ENCODE measurements around the gene PIKFYVE. TPM values are rescaled to one million over a fixed set of nuclear protein-coding genes. Genes with fewer than 3 reads are reported as not detected.

Gene PIKFYVE
- total RNA-seq, 1 donor from 2014 or later: 37.4 TPM

GRCh38 chr2:208254118-208254870 is 11.8 kb upstream of the PIKFYVE start:
- intact Hi-C loops (cut with micrococcal nuclease): loop anchor here (1.0 to 10.0 kb wide), 12 partner anchors 12 to 1979 kb away; partner anchors contain the start of genes CCNYL1, FASTKD2, MDH1B and METTL21A

- intact Hi-C loops (cut with micrococcal nuclease): loop anchor here (1.0 to 10.0 kb wide), 13 partner anchors 11 to 1980 kb away; partner anchors contain the start of genes CCNYL1, FASTKD2, MDH1B and METTL21A
Measured at GRCh38 chr2:208254871-208255556, 11.0 kb upstream of the PIKFYVE start, which contains the start of gene IDH1. Gene IDH1, minus strand, starts transcription at chr2:208255071. Its CDS starts 3,520 bp downstream, at chr2:208251551.

GRCh38 chr2:208255557-208256106 is 10.4 kb upstream of the PIKFYVE start:
- intact Hi-C loops (cut with micrococcal nuclease): loop anchor here (1.0 to 10.0 kb wide), 6 partner anchors 545 to 1981 kb away; partner anchors contain the start of genes CCNYL1, RPE and ZDBF2

- intact Hi-C loops (cut with micrococcal nuclease): loop anchor here (10.0 kb wide), 1 partner anchor 1981 kb away; the partner anchor contains the start of gene ZDBF2
Measured at GRCh38 chr2:208256192-208256782, 9.8 kb upstream of the PIKFYVE start.

- intact Hi-C loops (cut with micrococcal nuclease): loop anchor here (10.0 kb wide), 1 partner anchor 1982 kb away; the partner anchor contains the start of gene ZDBF2
Measured at GRCh38 chr2:208256849-208257813, 8.9 kb upstream of the PIKFYVE start.

GRCh38 chr2:208265371-208265800 is 669 bp upstream of the PIKFYVE start:
- intact Hi-C loops (cut with micrococcal nuclease): loop anchor here (5.0 to 10.0 kb wide), 5 partner anchors 498 to 1408 kb away; partner anchors contain the start of genes CREB1, FZD5, KLF7 and MAP2

- intact Hi-C loops (cut with micrococcal nuclease): loop anchor here (1.0 to 10.0 kb wide), 13 partner anchors 12 to 1736 kb away; partner anchors contain the start of genes CCNYL1, CREB1, FASTKD2 and FZD5
Measured at GRCh38 chr2:208266553-208266893, 468 bp downstream of the PIKFYVE start.

- intact Hi-C loops (cut with micrococcal nuclease): loop anchor here (1.0 to 10.0 kb wide), 13 partner anchors 13 to 1736 kb away; partner anchors contain the start of genes CCNYL1, CREB1, FASTKD2 and FZD5
Measured at GRCh38 chr2:208266936-208267335, 881 bp downstream of the PIKFYVE start.

GRCh38 chr2:208267526-208267925 is 1.5 kb downstream of the PIKFYVE start:
- intact Hi-C loops (cut with micrococcal nuclease): loop anchor here (2.0 to 10.0 kb wide), 8 partner anchors 243 to 1735 kb away; partner anchors contain the start of genes CREB1, FASTKD2, FZD5 and KLF7

- intact Hi-C loops (cut with micrococcal nuclease): loop anchor here (5.0 to 10.0 kb wide), 5 partner anchors 501 to 1411 kb away; partner anchors contain the start of genes CREB1, FZD5, KLF7 and MAP2
Measured at GRCh38 chr2:208268156-208268952, 2.3 kb downstream of the PIKFYVE start.

GRCh38 chr2:208269091-208269490 is 3.0 kb downstream of the PIKFYVE start:
- intact Hi-C loops (cut with micrococcal nuclease): loop anchor here (5.0 to 10.0 kb wide), 5 partner anchors 502 to 1412 kb away; partner anchors contain the start of genes CREB1, FZD5, KLF7 and MAP2

- intact Hi-C loops (cut with micrococcal nuclease): no loop called here
Measured at GRCh38 chr2:208274748-208275147, 8.7 kb downstream of the PIKFYVE start.

- intact Hi-C loops (cut with micrococcal nuclease): no loop called here
Measured at GRCh38 chr2:208278549-208278948, 12.5 kb downstream of the PIKFYVE start.

GRCh38 chr2:208279236-208279635 is 13.2 kb downstream of the PIKFYVE start:
- intact Hi-C loops (cut with micrococcal nuclease): no loop called here

GRCh38 chr2:208280234-208280633 is 14.2 kb downstream of the PIKFYVE start:
- intact Hi-C loops (cut with micrococcal nuclease): loop anchor here (1.0 kb wide), 1 partner anchor 14 kb away; the partner anchor contains the start of gene PIKFYVE

GRCh38 chr2:208280933-208281332 is 14.9 kb downstream of the PIKFYVE start:
- intact Hi-C loops (cut with micrococcal nuclease): loop anchor here (1.0 kb wide), 1 partner anchor 15 kb away; the partner anchor contains the start of gene PIKFYVE

GRCh38 chr2:208285853-208286252 is 19.8 kb downstream of the PIKFYVE start:
- intact Hi-C loops (cut with micrococcal nuclease): no loop called here

GRCh38 chr2:208294482-208295024 is 28.5 kb downstream of the PIKFYVE start:
- intact Hi-C loops (cut with micrococcal nuclease): loop anchor here (1.0 kb wide), 1 partner anchor 10 kb away; no protein-coding TSS in a partner anchor
